Pancreas (tissue), 10 donors: ENCODE data around the gene SEPTIN8. TPM values are rescaled to one million over a fixed set of nuclear protein-coding genes. Genes with fewer than 3 reads are reported as not detected.

Experiments
- ATAC-seq, 4 donors: fragments of 200-7000 bp; cut with Tn5 transposase; one replicate each; pipeline versions ENCODE4 v1.8.0 to v1.9.1; 2020; ENCODE audit warnings: mild to moderate bottlenecking in 4 of 4, moderate library complexity in 4 of 4
- DNase-seq, 6 donors: peaks; one replicate each; pipeline ENCODE4 v3.0.0-alpha.2; 2020
- FAIRE-seq: peaks from 2 replicates; lab custom pipeline; 2012; peaks lifted over from hg19 to GRCh38; lab: Jason Lieb, UNC
- H3K27ac ChIP-seq, 4 donors: fragments of 200-600 bp; sonication (generic); 1 replicate in 3 of 4; 2 replicates in 1 of 4; pipeline versions ENCODE4 v1.5.0 to v1.8.0; 2020
- H3K27me3 ChIP-seq, 4 donors: fragments of 200-600 bp; one replicate each; pipeline ENCODE4 v1.8.0; 2021
- H3K36me3 ChIP-seq, 3 donors: fragments of 200-600 bp; sonication (generic) in 1 of 3; one replicate each; pipeline versions ENCODE4 v1.5.0 to v1.8.0; 2020 to 2021
- H3K4me1 ChIP-seq, 3 donors: fragments of 200-600 bp; one replicate each; pipeline ENCODE4 v1.8.0; 2021
- H3K4me3 ChIP-seq, 4 donors: fragments of 200-600 bp; sonication (generic) in 2 of 4; one replicate each; pipeline versions ENCODE4 v1.5.0 to v1.8.0; 2020 to 2021
- H3K9me3 ChIP-seq, 4 donors: fragments of 200-600 bp; one replicate each; pipeline ENCODE4 v1.8.0; 2021
- WGBS, 2 donors: extraction: QIAGEN DNeasy Blood & Tissue Kit; methylation state at CpG; one replicate each; pipeline ENCODE4 v1.1.7; 2013; 5-methylcytosine and 5-hydroxymethylcytosine counted together
- intact Hi-C, 3 donors: fragments of 100-400 bp; cut with DNase I; formaldehyde crosslinking; loops; one replicate each; pipeline versions ENCODE4 v1.11.1 to v1.14.2; 2022
- polyA plus RNA-seq, 2 donors: library from polyadenylated mRNA; stranded (reverse); fragments of 200-250 nt; gene quantifications; one replicate each; pipeline ENCODE4 v1.2.3, GENCODE V29; 2013
- total RNA-seq, 6 donors: library from RNA; stranded (reverse); fragmentation: NEBNext Ultra II Directional in 4 of 6; extraction: Animal tissue kit (Norgen Biotek cat#: 25700) in 4 of 6; gene quantifications; one replicate each; pipeline versions ENCODE4 v1.2.1 to v1.2.4, GENCODE V29; 2021 to 2023
- TF ChIP-seq, protein P1 (sequence below), 4 donors: fragments of 200-600 bp; sonication (generic) in 3 of 4; IDR thresholded peaks; one replicate each; pipeline versions ENCODE4 v1.5.0 to v1.8.0; 2021; ENCODE audit warnings: antibody characterized with exemption in 4 of 4
- donor health status: healthy with polysubstance abuse.
- donor health status: DM: no; HTN: no; CAD: no; lungs with moderate emphysema.
- donor health status: DM: no; HTN: no; CAD: no.
- donor health status: control.
- donor health status: control.
- donor health status: Bipolar disorder and iron deficiency.
- donor health status: DM: yes; HTN: yes; CAD: no.
- donor health status: DM: no; HTN: no; CAD: no.
- donor health status: DM: no; HTN: no; CAD: no.
- donor health status: DM: yes; HTN: yes; CAD: no.

Gene SEPTIN8, protein sequence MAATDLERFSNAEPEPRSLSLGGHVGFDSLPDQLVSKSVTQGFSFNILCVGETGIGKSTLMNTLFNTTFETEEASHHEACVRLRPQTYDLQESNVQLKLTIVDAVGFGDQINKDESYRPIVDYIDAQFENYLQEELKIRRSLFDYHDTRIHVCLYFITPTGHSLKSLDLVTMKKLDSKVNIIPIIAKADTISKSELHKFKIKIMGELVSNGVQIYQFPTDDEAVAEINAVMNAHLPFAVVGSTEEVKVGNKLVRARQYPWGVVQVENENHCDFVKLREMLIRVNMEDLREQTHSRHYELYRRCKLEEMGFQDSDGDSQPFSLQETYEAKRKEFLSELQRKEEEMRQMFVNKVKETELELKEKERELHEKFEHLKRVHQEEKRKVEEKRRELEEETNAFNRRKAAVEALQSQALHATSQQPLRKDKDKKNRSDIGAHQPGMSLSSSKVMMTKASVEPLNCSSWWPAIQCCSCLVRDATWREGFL
- total RNA-seq: 10 to 100 TPM; 13.1 to 32.8 (median 17.1) TPM
- polyA plus RNA-seq: 10 to 100 TPM; 17.9 to 18.6 TPM

DNA sequence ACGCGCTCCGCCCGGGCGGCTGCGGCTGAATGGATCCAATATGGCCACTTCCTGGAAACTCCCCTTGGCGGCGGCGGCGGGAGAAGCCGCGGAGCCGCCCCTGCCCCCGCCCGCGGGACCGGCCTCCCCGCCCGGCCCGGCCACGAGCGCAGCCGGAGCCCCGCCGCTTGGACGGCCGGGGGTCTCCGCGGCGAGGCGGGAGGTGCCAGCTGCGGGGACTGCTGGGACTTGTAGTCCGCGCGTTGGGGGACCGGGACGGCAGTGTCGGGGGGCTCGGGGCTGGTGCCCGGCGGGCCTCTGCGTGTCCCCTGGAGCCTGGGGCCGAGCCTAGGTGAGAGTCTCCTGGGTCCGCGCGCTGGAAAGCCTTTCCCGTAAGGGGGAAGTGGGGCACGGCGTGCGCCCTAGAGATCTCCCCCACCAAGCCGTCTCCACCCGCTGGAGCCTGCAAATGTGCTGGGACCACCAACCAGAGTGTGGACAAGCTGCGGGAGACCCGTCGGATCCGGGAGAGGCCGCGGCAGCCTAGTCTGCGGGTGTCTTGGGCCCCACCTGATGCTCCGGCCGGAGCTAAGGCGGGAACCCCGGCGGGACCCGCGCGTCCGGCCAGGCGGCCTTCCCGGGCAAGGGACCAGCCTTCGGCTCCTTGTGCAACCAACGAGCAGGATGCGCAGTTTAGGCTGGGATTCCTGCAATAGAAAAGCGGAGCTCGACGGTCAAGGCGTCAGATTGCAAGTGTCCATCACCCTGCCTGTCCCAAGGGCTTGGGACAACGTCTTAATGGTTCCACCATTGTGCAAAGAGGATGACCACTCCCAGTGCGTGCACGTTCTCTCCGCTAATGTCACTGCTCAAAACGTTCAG lies at the start of gene SEPTIN8:
SEPTIN8 (minus strand) TSS at position 31 of the 861 bp plus-strand sequence. CDS start 102 bp downstream, outside the sequence.
- FAIRE-seq: no peak
- H3K27me3 ChIP-seq: no peaks in the 10 kb centered on the region
- H3K4me3 ChIP-seq: peak within 1 kb of the TSS; percentile 63 to 92 (median 86)
- TF ChIP-seq, protein P1, sequence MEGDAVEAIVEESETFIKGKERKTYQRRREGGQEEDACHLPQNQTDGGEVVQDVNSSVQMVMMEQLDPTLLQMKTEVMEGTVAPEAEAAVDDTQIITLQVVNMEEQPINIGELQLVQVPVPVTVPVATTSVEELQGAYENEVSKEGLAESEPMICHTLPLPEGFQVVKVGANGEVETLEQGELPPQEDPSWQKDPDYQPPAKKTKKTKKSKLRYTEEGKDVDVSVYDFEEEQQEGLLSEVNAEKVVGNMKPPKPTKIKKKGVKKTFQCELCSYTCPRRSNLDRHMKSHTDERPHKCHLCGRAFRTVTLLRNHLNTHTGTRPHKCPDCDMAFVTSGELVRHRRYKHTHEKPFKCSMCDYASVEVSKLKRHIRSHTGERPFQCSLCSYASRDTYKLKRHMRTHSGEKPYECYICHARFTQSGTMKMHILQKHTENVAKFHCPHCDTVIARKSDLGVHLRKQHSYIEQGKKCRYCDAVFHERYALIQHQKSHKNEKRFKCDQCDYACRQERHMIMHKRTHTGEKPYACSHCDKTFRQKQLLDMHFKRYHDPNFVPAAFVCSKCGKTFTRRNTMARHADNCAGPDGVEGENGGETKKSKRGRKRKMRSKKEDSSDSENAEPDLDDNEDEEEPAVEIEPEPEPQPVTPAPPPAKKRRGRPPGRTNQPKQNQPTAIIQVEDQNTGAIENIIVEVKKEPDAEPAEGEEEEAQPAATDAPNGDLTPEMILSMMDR (IDR thresholded peaks at IDR 0.05): no peak
- intact Hi-C loops: no loop called here
- no peaks in the 10 kb centered on the region for H3K9me3 ChIP-seq
- 1% methylated on average over 62 to 82 of the region's 82 CpGs for WGBS, 2 donors
- H3K4me1 ChIP-seq: peaks cover 0 to 14% (median 6%) of the 10 kb centered on the region in 3 donors
- no peaks in the 10 kb centered on the region for H3K36me3 ChIP-seq
- ATAC-seq: peak; percentile 71 to 78 (median 72)
- DNase-seq: peak; percentile 43 to 83 (median 54)
- peak within 1 kb of the TSS; percentile 35 to 80 (median 68) for H3K27ac ChIP-seq

GRCh38 chr5:132826424-132827082 lies 49.5 kb upstream of the SEPTIN8 start:
- Histone ChIP-seq H3K27ac (no peak overlapping the region), H3K27me3 (no peaks in the 10 kb centered on the region), H3K4me1 (no peaks in the 10 kb centered on the region), H3K9me3 (no peaks in the 10 kb centered on the region), H3K4me3 (no peak overlapping the region), H3K36me3 (peaks cover 0 to 7% (median 0%) of the 10 kb centered on the region in 3 donors)
- DNase-seq (no peak), FAIRE-seq (no peak), ATAC-seq (no peak)
- 64% methylated on average over 6 of the region's 6 CpGs for WGBS, 2 donors
- TF ChIP-seq, protein P1 (IDR thresholded peaks at IDR 0.05): no peak
- intact Hi-C loops: loop anchor here in 1 of 3 donors (10.0 kb wide), 2 partner anchors 58 to 302 kb away; no protein-coding TSS in a partner anchor

DNA sequence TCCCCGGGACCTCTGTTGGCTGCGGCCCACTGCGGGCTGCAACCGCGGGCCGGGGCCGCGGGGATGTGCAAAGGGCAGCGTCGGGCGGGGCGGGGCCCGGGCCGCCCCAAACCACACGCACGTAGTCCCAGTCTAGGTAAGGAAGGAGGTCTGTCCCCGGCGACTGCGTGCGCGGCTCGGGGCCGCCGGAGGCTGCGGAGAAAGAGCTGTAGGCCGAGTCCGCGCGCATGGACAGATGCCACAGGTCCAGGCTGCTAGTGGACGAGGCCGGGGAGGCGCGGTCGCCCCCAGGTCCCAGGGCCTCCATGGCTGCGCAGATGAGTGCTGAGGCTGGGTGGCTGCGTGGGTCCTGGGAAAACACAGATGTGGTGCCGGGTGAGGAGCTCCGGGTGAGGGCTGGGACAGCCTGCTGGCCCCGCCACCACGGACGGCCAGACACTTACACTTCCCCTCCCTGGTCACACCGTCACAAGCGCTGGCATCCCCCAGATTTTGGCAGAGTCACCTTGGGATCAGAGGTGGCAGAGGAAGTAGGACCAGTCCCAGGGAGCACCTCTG lies 48.9 kb upstream of the SEPTIN8 start:
- no peaks in the 10 kb centered on the region for H3K27me3 ChIP-seq
- no peaks in the 10 kb centered on the region for H3K4me1 ChIP-seq
- WGBS, 2 donors: 87% methylated on average over 43 of the region's 43 CpGs
- ATAC-seq (no peak), FAIRE-seq (no peak), DNase-seq (peak in 2 of 6 donors; percentile 59 to 74)
- H3K27ac ChIP-seq: no peak overlapping the region
- no peak overlapping the region for H3K4me3 ChIP-seq
- H3K36me3 ChIP-seq: peaks cover 0 to 7% (median 0%) of the 10 kb centered on the region in 3 donors
- TF ChIP-seq, protein P1 (IDR thresholded peaks at IDR 0.05): no peak
- no peaks in the 10 kb centered on the region for H3K9me3 ChIP-seq
- intact Hi-C loops: loop anchor here in 1 of 3 donors (10.0 kb wide), 2 partner anchors 59 to 301 kb away; no protein-coding TSS in a partner anchor

DNA sequence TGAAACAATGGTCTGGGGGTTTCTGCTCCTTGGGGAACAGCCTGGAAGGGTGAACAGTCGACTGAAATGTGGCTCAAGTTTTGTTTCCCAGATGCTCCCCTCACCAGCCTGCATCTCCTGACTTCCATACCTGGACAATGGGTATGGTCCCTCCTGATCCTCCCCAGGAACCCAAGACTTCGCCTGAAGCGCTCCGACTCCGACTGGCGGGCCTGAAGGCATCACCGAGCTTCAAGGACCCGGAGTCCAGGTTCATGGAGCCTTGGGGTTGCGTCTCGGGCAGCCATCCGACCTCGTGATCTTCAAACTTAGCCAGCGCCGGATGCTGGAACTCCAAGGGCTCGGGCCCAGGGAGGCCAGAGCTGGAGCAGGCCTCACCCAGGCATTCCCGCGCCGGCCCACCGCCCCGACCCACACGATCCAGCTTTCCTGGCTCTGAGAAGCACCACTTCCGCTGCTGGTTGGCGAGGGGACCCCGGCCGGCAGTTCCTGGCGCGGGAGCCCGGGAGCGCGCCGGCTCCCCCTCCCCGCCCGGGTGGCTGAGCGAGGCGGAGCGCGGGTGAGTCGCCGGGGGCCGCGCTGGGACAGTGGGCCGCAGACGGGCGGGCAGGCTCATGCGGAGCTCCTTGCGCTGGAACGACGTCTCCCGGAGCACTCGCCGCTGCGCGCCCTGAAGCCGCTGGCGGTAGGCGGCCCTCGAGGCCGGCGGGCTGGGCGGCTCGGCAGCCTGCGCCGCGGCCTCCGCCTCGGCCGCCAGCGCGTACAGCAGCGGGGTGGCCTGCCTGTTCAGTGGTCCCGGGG lies 48.2 kb upstream of the SEPTIN8 start:
- no peak for ATAC-seq
- 89 to 92% methylated on average over 61 to 71 of the region's 71 CpGs for WGBS, 2 donors
- Histone ChIP-seq H3K27ac (no peak overlapping the region), H3K27me3 (no peaks in the 10 kb centered on the region), H3K9me3 (no peaks in the 10 kb centered on the region), H3K4me1 (no peaks in the 10 kb centered on the region), H3K36me3 (peaks cover 0 to 7% (median 0%) of the 10 kb centered on the region in 3 donors), H3K4me3 (no peak overlapping the region)
- DNase-seq: peak in 2 of 6 donors; percentile 49 to 72
- TF ChIP-seq, protein P1 (IDR thresholded peaks at IDR 0.05): no peak
- no peak for FAIRE-seq
- intact Hi-C loops: loop anchor here in 1 of 3 donors (10.0 kb wide), 2 partner anchors 60 to 300 kb away; no protein-coding TSS in a partner anchor
